ENCODE results near the gene IL36B.

DNA sequence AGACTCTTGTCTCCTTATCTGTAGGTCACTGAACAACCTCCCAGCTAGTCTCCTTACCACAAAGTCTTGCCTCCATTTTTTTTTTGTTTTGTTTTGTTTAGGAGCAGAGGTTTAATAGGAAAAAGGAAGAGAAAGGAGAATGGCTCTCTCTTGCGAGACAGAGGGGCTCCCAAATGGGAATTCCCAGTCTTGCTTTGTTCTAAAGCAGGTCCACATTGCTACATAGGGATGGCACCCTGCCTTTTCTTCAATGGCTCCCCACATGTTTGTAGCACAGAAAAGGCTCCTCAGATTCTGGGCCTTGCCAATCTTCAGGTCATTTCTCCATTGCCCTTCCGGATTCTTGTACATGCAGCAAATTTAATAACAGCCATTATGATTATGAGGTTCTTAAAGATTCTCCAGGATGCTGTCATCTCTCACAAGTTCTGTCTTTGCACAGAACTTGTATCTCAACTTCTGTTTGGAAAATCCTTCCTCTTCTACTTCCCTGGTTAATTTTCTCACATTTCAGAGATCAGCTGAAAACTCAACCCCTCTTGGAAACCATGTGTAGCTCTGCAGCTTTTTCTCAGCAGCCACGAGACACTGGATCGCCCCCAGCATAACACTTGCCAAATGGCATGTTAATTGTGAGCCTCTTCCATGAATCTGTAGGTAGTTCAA, 38.7 kb upstream of the IL36B start:
- TF ChIP-seq POLR2A (IDR thresholded peaks at IDR 0.05; ENCODE audit: low read depth, low read length), result no peak
- no peak for TF ChIP-seq POLR2AphosphoS5 (IDR thresholded peaks at IDR 0.05; ENCODE audit: low read depth, low read length)
- no peak for TF ChIP-seq TAF1 (IDR thresholded peaks at IDR 0.05; ENCODE audit: low read depth, low read length)
